ENCODE measurements around the gene IKBKE. TPM values are rescaled to one million over a fixed set of nuclear protein-coding genes. Genes with fewer than 3 reads are reported as not detected.

The IKBKE gene
- total RNA-seq, 1 donor from 2014 or later = 5.1 TPM

DNA sequence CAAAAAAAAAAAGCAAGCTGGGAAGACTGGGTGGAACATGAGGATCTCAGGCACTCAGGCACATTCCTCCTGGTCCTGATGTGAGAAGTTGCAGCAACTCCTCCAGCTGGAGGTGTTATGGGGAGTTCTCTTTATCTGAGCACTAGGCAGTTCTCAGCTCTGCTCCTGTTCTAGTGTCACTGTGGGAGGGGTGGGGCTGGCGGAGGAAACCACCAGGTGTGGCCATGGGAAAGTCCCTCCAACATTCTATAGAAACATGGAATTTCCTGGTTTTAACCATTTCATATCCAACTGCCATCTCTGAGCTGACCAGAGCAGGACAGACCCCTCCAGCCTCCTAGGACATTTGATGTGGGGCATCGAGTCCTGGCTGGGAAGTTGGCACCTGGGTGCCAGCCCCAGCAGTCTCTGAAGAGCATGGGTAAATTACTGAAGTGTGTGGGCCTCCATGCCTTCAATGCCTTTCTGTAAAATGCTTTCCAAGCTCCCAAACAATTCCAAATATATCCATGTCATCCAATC is 804 bp upstream of the IKBKE start:
- Mint-ChIP-seq H3K4me3 (ENCODE audit: low read depth) (no peak overlapping the region), H3K27me3 (peaks cover 41% of the 10 kb centered on the region), H3K36me3 (ENCODE audit: insufficient read depth) (no peaks in the 10 kb centered on the region), H3K27ac (no peak overlapping the region), H3K9me3 (ENCODE audit: low read depth) (no peaks in the 10 kb centered on the region), H3K4me1 (ENCODE audit: low read depth) (peaks cover 10% of the 10 kb centered on the region)
- no peak for TF ChIP-seq CTCF (IDR thresholded peaks at IDR 0.05; ENCODE audit: unreplicated experiment)
- no peak for DNase-seq (ENCODE audit: low spot score, unreplicated experiment)

GRCh38 chr1:206470692-206471414 is 577 bp downstream of the IKBKE start:
- TF ChIP-seq CTCF (IDR thresholded peaks at IDR 0.05; ENCODE audit: unreplicated experiment) = no peak
- no peak for DNase-seq (ENCODE audit: low spot score, unreplicated experiment)
- Mint-ChIP-seq H3K36me3 (ENCODE audit: insufficient read depth) (peaks cover 2% of the 10 kb centered on the region), H3K9me3 (ENCODE audit: low read depth) (no peaks in the 10 kb centered on the region), H3K4me3 (ENCODE audit: low read depth) (peak overlapping the region; percentile 68), H3K4me1 (ENCODE audit: low read depth) (peaks cover 10% of the 10 kb centered on the region), H3K27me3 (peaks cover 41% of the 10 kb centered on the region), H3K27ac (no peak overlapping the region)

DNA sequence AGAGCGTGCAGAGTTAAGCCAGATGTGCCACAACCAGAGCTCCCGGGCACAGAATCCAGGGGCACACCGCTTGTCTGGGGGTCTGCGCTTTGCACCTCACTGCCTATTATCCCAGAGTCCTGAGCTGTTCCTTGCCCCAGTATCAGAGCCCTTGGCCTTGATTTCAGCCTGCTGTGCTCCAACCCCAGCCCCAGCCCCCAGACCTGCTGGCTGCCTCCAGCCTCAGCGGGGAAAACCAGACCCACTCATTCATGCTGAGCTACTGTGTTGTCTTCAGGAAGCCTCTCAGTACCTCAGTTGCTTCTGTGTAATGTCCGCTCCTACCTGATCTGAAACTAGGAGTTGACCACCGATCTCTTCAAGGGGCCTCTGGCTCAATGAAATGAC is 1.1 kb downstream of the IKBKE start:
- H3K36me3 Mint-ChIP-seq (ENCODE audit: insufficient read depth) = peaks cover 2% of the 10 kb centered on the region
- peak overlapping the region; percentile 53 for H3K4me3 Mint-ChIP-seq (ENCODE audit: low read depth)
- H3K27ac Mint-ChIP-seq = no peak overlapping the region
- H3K27me3 Mint-ChIP-seq = peaks cover 36% of the 10 kb centered on the region
- H3K9me3 Mint-ChIP-seq (ENCODE audit: low read depth) = no peaks in the 10 kb centered on the region
- H3K4me1 Mint-ChIP-seq (ENCODE audit: low read depth) = peaks cover 10% of the 10 kb centered on the region
- no peak for DNase-seq (ENCODE audit: low spot score, unreplicated experiment)
- TF ChIP-seq CTCF (IDR thresholded peaks at IDR 0.05; ENCODE audit: unreplicated experiment) = no peak

- peak overlapping the region; percentile 53 for H3K4me3 Mint-ChIP-seq (ENCODE audit: low read depth)
- H3K36me3 Mint-ChIP-seq (ENCODE audit: insufficient read depth) = peaks cover 2% of the 10 kb centered on the region
- peaks cover 29% of the 10 kb centered on the region for H3K27me3 Mint-ChIP-seq
- no peak for TF ChIP-seq CTCF (IDR thresholded peaks at IDR 0.05; ENCODE audit: unreplicated experiment)
- peaks cover 10% of the 10 kb centered on the region for H3K4me1 Mint-ChIP-seq (ENCODE audit: low read depth)
- H3K9me3 Mint-ChIP-seq (ENCODE audit: low read depth) = no peaks in the 10 kb centered on the region
- no peak for DNase-seq (ENCODE audit: low spot score, unreplicated experiment)
- no peak overlapping the region for H3K27ac Mint-ChIP-seq
Measured at GRCh38 chr1:206472024-206472423, 1.7 kb downstream of the IKBKE start.

DNA sequence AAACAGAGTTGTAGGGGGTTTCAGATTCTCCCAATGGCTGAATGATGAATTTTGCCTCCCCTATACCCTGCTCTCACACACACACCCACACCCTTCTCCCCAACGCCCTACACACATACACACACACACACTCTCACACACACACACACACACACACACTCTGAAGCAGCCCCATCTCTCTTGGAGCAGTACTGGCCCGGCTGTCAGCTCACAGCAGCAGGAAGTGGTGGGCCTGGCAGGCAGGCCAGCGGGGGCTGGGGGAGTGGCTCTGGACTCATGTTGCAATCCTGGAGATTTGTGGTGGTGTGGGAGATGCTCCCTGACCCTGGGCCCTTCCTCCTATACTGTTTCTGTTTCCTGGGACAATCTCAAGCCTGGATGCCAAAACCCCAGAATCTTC is 2.2 kb downstream of the IKBKE start:
- Mint-ChIP-seq H3K4me3 (ENCODE audit: low read depth) (no peak overlapping the region), H3K27ac (no peak overlapping the region), H3K4me1 (ENCODE audit: low read depth) (peaks cover 10% of the 10 kb centered on the region), H3K27me3 (peaks cover 25% of the 10 kb centered on the region), H3K36me3 (ENCODE audit: insufficient read depth) (peaks cover 2% of the 10 kb centered on the region), H3K9me3 (ENCODE audit: low read depth) (no peaks in the 10 kb centered on the region)
- DNase-seq (ENCODE audit: low spot score, unreplicated experiment) = no peak
- TF ChIP-seq CTCF (IDR thresholded peaks at IDR 0.05; ENCODE audit: unreplicated experiment) = no peak
